AG08395 (cell line): ENCODE measurements around the gene ADIG.

ENCODE experiments used
- DNase-seq: peaks from one replicate; pipeline ENCODE4 v3.0.0; 2012; ENCODE audit warnings: mixed read lengths, low spot score

The ADIG gene

GRCh38 chr20:38581013-38581412, at the start of gene ADIG:
TSS of gene ADIG (plus strand) at chr20:38581197. CDS start at chr20:38581251, 54 bp downstream.
- no peak for DNase-seq

- DNase-seq, result no peak
Measured at GRCh38 chr20:38534756-38535155, 46.2 kb upstream of the ADIG start.

- DNase-seq, result peak; percentile 5
Measured at GRCh38 chr20:38536310-38536709, 44.7 kb upstream of the ADIG start.

GRCh38 chr20:38537176-38537575, 43.8 kb upstream of the ADIG start:
- DNase-seq, result no peak

- DNase-seq, result no peak
Measured at GRCh38 chr20:38538789-38539188, 42.2 kb upstream of the ADIG start.

- no peak for DNase-seq
Measured at GRCh38 chr20:38543014-38543906, 37.7 kb upstream of the ADIG start.

- DNase-seq, result no peak
Measured at GRCh38 chr20:38545771-38546170, 35.2 kb upstream of the ADIG start.

GRCh38 chr20:38547288-38548085, 33.5 kb upstream of the ADIG start:
- no peak for DNase-seq

GRCh38 chr20:38548356-38549083, 32.5 kb upstream of the ADIG start:
- no peak for DNase-seq

GRCh38 chr20:38550274-38550673, 30.7 kb upstream of the ADIG start:
- no peak for DNase-seq

GRCh38 chr20:38551056-38551626, 29.9 kb upstream of the ADIG start:
- no peak for DNase-seq

- no peak for DNase-seq
Measured at GRCh38 chr20:38554986-38555385, 26.0 kb upstream of the ADIG start.

GRCh38 chr20:38555395-38555794, 25.6 kb upstream of the ADIG start:
- no peak for DNase-seq

- no peak for DNase-seq
Measured at GRCh38 chr20:38557174-38557573, 23.8 kb upstream of the ADIG start.

- DNase-seq, result no peak
Measured at GRCh38 chr20:38558596-38559360, 22.2 kb upstream of the ADIG start.

GRCh38 chr20:38559764-38560163, 21.2 kb upstream of the ADIG start:
- no peak for DNase-seq

- DNase-seq, result no peak
Measured at GRCh38 chr20:38563802-38564431, 17.1 kb upstream of the ADIG start.

- DNase-seq, result no peak
Measured at GRCh38 chr20:38564680-38565079, 16.3 kb upstream of the ADIG start.

- no peak for DNase-seq
Measured at GRCh38 chr20:38566036-38566598, 14.9 kb upstream of the ADIG start.

GRCh38 chr20:38569747-38570525, 11.1 kb upstream of the ADIG start:
- no peak for DNase-seq
